B cell (primary cell): ENCODE data around the gene KDM6B. TPM values are rescaled to one million over a fixed set of nuclear protein-coding genes. Genes with fewer than 3 reads are reported as not detected.

ENCODE experiments used
- ATAC-seq: fragments of 200-7000 bp; cut with Tn5 transposase; one replicate; pipeline ENCODE4 v1.10.0; 2021; ENCODE audit warnings: low read depth, mild to moderate bottlenecking, moderate number of reproducible peaks, moderate library complexity
- CTCF ChIA-PET: fragments of 350-600 bp; sonication (Branson Sonifier 250); formaldehyde crosslinking; loops from one replicate; lab custom pipeline; 2021; ENCODE audit warnings: antibody characterized with exemption, inconsistent platforms; lab: Charles Lee
- POLR2A ChIA-PET: fragments of 350-600 bp; sonication (Branson Sonifier 250); formaldehyde crosslinking; loops from one replicate; lab custom pipeline; 2021; ENCODE audit warnings: antibody characterized with exemption; lab: Charles Lee
- DNase-seq: peaks from one replicate; pipeline ENCODE4 v3.0.0; 2013
- H2AFZ ChIP-seq: 2 replicates; pipeline ENCODE4 v1.6.1; 2012; ENCODE audit warnings: mild to moderate bottlenecking, low read depth, low read length; ENCODE audit not compliant: insufficient read depth, poor library complexity, severe bottlenecking
- H3K27ac ChIP-seq, 2 donors: 1 replicate in 1 of 2; 2 replicates in 1 of 2; pipeline ENCODE4 v1.5.1; 2012 to 2013; ENCODE audit warnings: low read length in 2 of 2, mild to moderate bottlenecking in 2 of 2, moderate library complexity in 1 of 2
- H3K27me3 ChIP-seq, 4 experiments: fragments of 200-600 bp in 1 of 4; sonication (generic) in 1 of 4; replicated peaks in 1 of 4; 1 replicate in 2 of 4; 2 replicates in 2 of 4; pipeline versions ENCODE4 v1.6.1 to v1.7.0; 2013 to 2016; ENCODE audit warnings: low read length in 3 of 4, mild to moderate bottlenecking in 2 of 4, mixed read lengths in 1 of 4, moderate library complexity in 1 of 4; ENCODE audit not compliant: insufficient read depth in 4 of 4, control insufficient read depth in 3 of 4; ENCODE audit errors: control extremely low read depth in 1 of 4
- H3K36me3 ChIP-seq, 2 experiments: replicated peaks in 1 of 2; 1 replicate in 1 of 2; 2 replicates in 1 of 2; pipeline versions ENCODE4 v1.6.1 to v1.7.1; 2013; ENCODE audit warnings: low read length in 1 of 2; ENCODE audit not compliant: insufficient read depth in 2 of 2, control insufficient read depth in 1 of 2; ENCODE audit errors: control extremely low read depth in 1 of 2, extremely low read depth in 1 of 2
- H3K4me1 ChIP-seq, 2 donors: fragments of 200-600 bp in 1 of 2; sonication (generic) in 1 of 2; 1 replicate in 1 of 2; 2 replicates in 1 of 2; pipeline versions ENCODE4 v1.5.1 to v1.6.1; 2013 to 2017; ENCODE audit warnings: low read length in 2 of 2; ENCODE audit not compliant: control insufficient read depth in 2 of 2, insufficient read depth in 2 of 2
- H3K4me2 ChIP-seq: replicated peaks from 2 replicates; pipeline ENCODE3; 2012; ENCODE audit warnings: mild to moderate bottlenecking, low read depth, low read length; ENCODE audit not compliant: poor library complexity, severe bottlenecking
- H3K4me3 ChIP-seq, 5 experiments: fragments of 200-600 bp in 1 of 5; sonication (generic) in 1 of 5; 1 replicate in 3 of 5; 2 replicates in 2 of 5; pipeline versions ENCODE4 v1.5.1 to v1.7.0; 2011 to 2016; ENCODE audit warnings: low read length in 4 of 5, mild to moderate bottlenecking in 4 of 5, low read depth in 2 of 5, control low read depth in 1 of 5, moderate library complexity in 1 of 5; ENCODE audit not compliant: insufficient read depth in 1 of 5; ENCODE audit errors: control extremely low read depth in 1 of 5, extremely low read depth in 1 of 5
- H3K79me2 ChIP-seq: fragments of 200-600 bp; sonication (generic); one replicate; pipeline ENCODE4 v1.6.0; 2016; ENCODE audit warnings: low read length; ENCODE audit not compliant: control insufficient read depth, insufficient read depth
- H3K9ac ChIP-seq: fragments of 200-600 bp; sonication (generic); 2 replicates; pipeline ENCODE4 v1.6.1; 2017; ENCODE audit warnings: mild to moderate bottlenecking, low read length, moderate library complexity
- H3K9me3 ChIP-seq, 3 donors: one replicate each; pipeline versions ENCODE4 v1.6.1 to v1.7.1; 2013; ENCODE audit warnings: low read length in 2 of 3; ENCODE audit not compliant: control insufficient read depth in 2 of 3, insufficient read depth in 1 of 3; ENCODE audit errors: control extremely low read depth in 1 of 3
- H4K20me1 ChIP-seq: 2 replicates; pipeline ENCODE4 v1.6.0; 2012; ENCODE audit warnings: mild to moderate bottlenecking, low read length; ENCODE audit not compliant: insufficient read depth, control insufficient read depth, poor library complexity, severe bottlenecking
- H3K27ac Mint-ChIP-seq: one replicate; pipeline ENCODE4 v1.8.0; 2021; ENCODE audit warnings: mixed read lengths
- H3K27me3 Mint-ChIP-seq: one replicate; pipeline ENCODE4 v1.8.0; 2021; ENCODE audit warnings: mixed read lengths
- H3K4me1 Mint-ChIP-seq: one replicate; pipeline ENCODE4 v1.8.0; 2021; ENCODE audit warnings: mixed read lengths
- H3K4me3 Mint-ChIP-seq: one replicate; pipeline ENCODE4 v1.8.0; 2021; ENCODE audit warnings: mixed read lengths
- H3K9me3 Mint-ChIP-seq: one replicate; pipeline ENCODE4 v1.8.0; 2022; ENCODE audit warnings: mixed read lengths; ENCODE audit not compliant: insufficient read depth
- EZH2 ChIP-seq: IDR thresholded peaks from 2 replicates; pipeline ENCODE4 v1.6.1; 2012; ENCODE audit warnings: borderline replicate concordance, low read depth, mild to moderate bottlenecking, moderate library complexity, low read length; ENCODE audit not compliant: insufficient read depth, poor library complexity, severe bottlenecking
- WGBS: methylation state at CpG from one replicate; pipeline ENCODE4 v1.1.5; 2013; ENCODE audit warnings: missing lambda C conversion rate; ENCODE audit not compliant: insufficient coverage; 5-methylcytosine and 5-hydroxymethylcytosine counted together
- intact Hi-C: fragments of 100-400 bp; cut with micrococcal nuclease; formaldehyde crosslinking; loops from one replicate; pipeline ENCODE4 v1.10.0; 2022
- polyA plus RNA-seq: library from polyadenylated mRNA; depleted of rRNA; stranded (reverse); fragments of >200 nt; gene quantifications from 2 replicates; pipeline ENCODE4 v1.2.3, GENCODE V29; 2012
- total RNA-seq, 2 donors: library from RNA; stranded (reverse); fragments of 120-200 nt in 1 of 2; gene quantifications; 1 replicate in 1 of 2; 2 replicates in 1 of 2; pipeline versions ENCODE4 v1.2.3 to v1.2.4, GENCODE V29; 2013 to 2022
- TF ChIP-seq, protein P1 (sequence below): fragments of 200-600 bp; IDR thresholded peaks from one replicate; pipeline ENCODE4 v1.8.0; 2022; ENCODE audit warnings: antibody characterized with exemption, mild to moderate bottlenecking

KDM6B gene
- total and polyA plus RNA-seq, 2 donors (not counting 1 experiment from before 2014, with no cell fraction given) = 18.6 to 110 TPM

DNA sequence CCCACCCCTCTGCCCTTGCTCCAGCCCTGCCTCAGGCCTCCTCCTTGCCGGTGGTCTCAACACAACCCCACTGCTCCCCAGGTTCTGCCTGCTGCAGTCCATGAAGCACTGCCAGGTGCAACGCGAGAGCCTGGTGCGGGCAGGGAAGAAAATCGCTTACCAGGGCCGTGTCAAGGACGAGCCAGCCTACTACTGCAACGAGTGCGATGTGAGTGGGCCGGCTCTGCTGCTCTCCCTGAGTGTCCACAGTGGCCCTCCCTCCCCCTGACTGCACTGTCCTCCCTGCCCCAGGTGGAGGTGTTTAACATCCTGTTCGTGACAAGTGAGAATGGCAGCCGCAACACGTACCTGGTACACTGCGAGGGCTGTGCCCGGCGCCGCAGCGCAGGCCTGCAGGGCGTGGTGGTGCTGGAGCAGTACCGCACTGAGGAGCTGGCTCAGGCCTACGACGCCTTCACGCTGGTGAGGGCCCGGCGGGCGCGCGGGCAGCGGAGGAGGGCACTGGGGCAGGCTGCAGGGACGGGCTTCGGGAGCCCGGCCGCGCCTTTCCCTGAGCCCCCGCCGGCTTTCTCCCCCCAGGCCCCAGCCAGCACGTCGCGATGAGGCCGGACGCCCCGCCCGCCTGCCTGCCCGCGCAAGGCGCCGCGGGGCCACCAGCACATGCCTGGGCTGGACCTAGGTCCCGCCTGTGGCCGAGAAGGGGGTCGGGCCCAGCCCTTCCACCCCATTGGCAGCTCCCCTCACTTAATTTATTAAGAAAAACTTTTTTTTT lies 19.1 kb downstream of the KDM6B start:
- Histone ChIP-seq H3K4me1 (peaks cover 21 to 36% of the 10 kb centered on the region in 2 donors), H3K36me3 (peaks cover 0 to 21% of the 10 kb centered on the region in 2 experiments), H3K27ac (no peak overlapping the region), H2AFZ (no peak overlapping the region), H3K4me2 (no peak overlapping the region), H3K79me2 (peaks cover 9% of the 10 kb centered on the region), H3K4me3 (no peak overlapping the region), H3K27me3 (no peaks in the 10 kb centered on the region), H3K9ac (no peak overlapping the region), H3K9me3 (no peaks in the 10 kb centered on the region), H4K20me1 (peaks cover 56% of the 10 kb centered on the region)
- ChIA-PET POLR2A (interaction anchor here (0.7 kb wide), 1 partner anchor 136 kb away, joined by 4 read pairs; no protein-coding TSS in a partner anchor), CTCF (interaction anchor here (0.6 to 4.0 kb wide), 3 partner anchors 10 to 32 kb away, joined by 3 to 49 read pairs (median 3); partner anchors contain the start of gene KDM6B)
- WGBS = 96% methylated on average over 48 of the region's 51 CpGs
- TF ChIP-seq, protein P1, sequence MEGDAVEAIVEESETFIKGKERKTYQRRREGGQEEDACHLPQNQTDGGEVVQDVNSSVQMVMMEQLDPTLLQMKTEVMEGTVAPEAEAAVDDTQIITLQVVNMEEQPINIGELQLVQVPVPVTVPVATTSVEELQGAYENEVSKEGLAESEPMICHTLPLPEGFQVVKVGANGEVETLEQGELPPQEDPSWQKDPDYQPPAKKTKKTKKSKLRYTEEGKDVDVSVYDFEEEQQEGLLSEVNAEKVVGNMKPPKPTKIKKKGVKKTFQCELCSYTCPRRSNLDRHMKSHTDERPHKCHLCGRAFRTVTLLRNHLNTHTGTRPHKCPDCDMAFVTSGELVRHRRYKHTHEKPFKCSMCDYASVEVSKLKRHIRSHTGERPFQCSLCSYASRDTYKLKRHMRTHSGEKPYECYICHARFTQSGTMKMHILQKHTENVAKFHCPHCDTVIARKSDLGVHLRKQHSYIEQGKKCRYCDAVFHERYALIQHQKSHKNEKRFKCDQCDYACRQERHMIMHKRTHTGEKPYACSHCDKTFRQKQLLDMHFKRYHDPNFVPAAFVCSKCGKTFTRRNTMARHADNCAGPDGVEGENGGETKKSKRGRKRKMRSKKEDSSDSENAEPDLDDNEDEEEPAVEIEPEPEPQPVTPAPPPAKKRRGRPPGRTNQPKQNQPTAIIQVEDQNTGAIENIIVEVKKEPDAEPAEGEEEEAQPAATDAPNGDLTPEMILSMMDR = no peak
- TF ChIP-seq EZH2 = no peak
- intact Hi-C loops = no loop called here
- Mint-ChIP-seq H3K27ac (no peak overlapping the region), H3K9me3 (no peaks in the 10 kb centered on the region), H3K4me3 (no peak overlapping the region), H3K27me3 (no peaks in the 10 kb centered on the region), H3K4me1 (peaks cover 22% of the 10 kb centered on the region)
- DNase-seq (peak; percentile 60), ATAC-seq (no peak)

GRCh38 chr17:7853691-7854038 lies 19.6 kb downstream of the KDM6B start:
- CTCF ChIA-PET = interaction anchor here (1.2 kb wide), 1 partner anchor 9 kb away, joined by 3 read pairs; no protein-coding TSS in a partner anchor
- Histone ChIP-seq H3K79me2 (peaks cover 9% of the 10 kb centered on the region), H3K4me3 (no peak overlapping the region), H3K9me3 (no peaks in the 10 kb centered on the region), H3K27ac (no peak overlapping the region), H3K9ac (no peak overlapping the region), H3K4me2 (no peak overlapping the region), H2AFZ (no peak overlapping the region), H3K36me3 (peaks cover 0 to 21% of the 10 kb centered on the region in 2 experiments), H3K27me3 (no peaks in the 10 kb centered on the region), H4K20me1 (peaks cover 50% of the 10 kb centered on the region), H3K4me1 (peaks cover 27 to 42% of the 10 kb centered on the region in 2 donors)
- POLR2A ChIA-PET = interaction anchor here (0.7 kb wide), 1 partner anchor 135 kb away, joined by 4 read pairs; no protein-coding TSS in a partner anchor
- no peaks in the 10 kb centered on the region for H3K9me3 Mint-ChIP-seq
- H3K4me3 Mint-ChIP-seq = no peak overlapping the region
- intact Hi-C loops = no loop called here
- TF ChIP-seq, protein P1 = no peak
- TF ChIP-seq EZH2 = no peak
- no peak overlapping the region for H3K27ac Mint-ChIP-seq
- H3K27me3 Mint-ChIP-seq = no peaks in the 10 kb centered on the region
- ATAC-seq = no peak
- WGBS = 99% methylated on average over 13 of the region's 21 CpGs
- no peak for DNase-seq
- peaks cover 22% of the 10 kb centered on the region for H3K4me1 Mint-ChIP-seq
